Gastrocnemius medialis (tissue), 4 donors: ENCODE results near the gene SEMA7A. TPM values are rescaled to one million over a fixed set of nuclear protein-coding genes. Genes with fewer than 3 reads are reported as not detected.

Source experiments
- ATAC-seq, 2 donors: fragments of 150-250 bp; one replicate each; pipeline ENCODE4 v1.9.1; 2016
- DNase-seq, 2 donors: peaks; one replicate each; pipeline ENCODE4 v3.0.0-alpha.2; 2019
- H3K27ac ChIP-seq, 4 donors: fragments of 200-600 bp; sonication (generic); 1 replicate in 1 of 4; 2 replicates in 3 of 4; pipeline ENCODE4 v1.5.1; 2016 to 2018; ENCODE audit warnings: mild to moderate bottlenecking in 2 of 4, moderate library complexity in 1 of 4
- H3K27me3 ChIP-seq, 3 donors: fragments of 200-600 bp; sonication (generic) in 2 of 3; 1 replicate in 1 of 3; 2 replicates in 2 of 3; pipeline versions ENCODE4 v1.5.1 to v1.6.0; 2016 to 2019; ENCODE audit warnings: mild to moderate bottlenecking in 1 of 3, moderate library complexity in 1 of 3
- H3K36me3 ChIP-seq, 2 donors: fragments of 200-600 bp; sonication (generic) in 1 of 2; one replicate each; pipeline ENCODE4 v1.5.1; 2017 to 2018
- H3K4me1 ChIP-seq, 2 donors: fragments of 200-600 bp; sonication (generic) in 1 of 2; one replicate each; pipeline ENCODE4 v1.5.1; 2016 to 2017; ENCODE audit warnings: mild to moderate bottlenecking in 2 of 2
- H3K4me3 ChIP-seq, 4 donors: fragments of 200-600 bp; sonication (generic) in 3 of 4; 1 replicate in 1 of 4; 2 replicates in 3 of 4; pipeline ENCODE4 v1.5.1; 2016 to 2019; ENCODE audit warnings: mild to moderate bottlenecking in 2 of 4
- H3K9me3 ChIP-seq, 3 donors: fragments of 200-600 bp; sonication (generic) in 2 of 3; 1 replicate in 1 of 3; 2 replicates in 2 of 3; pipeline ENCODE4 v1.5.1; 2016 to 2019
- POLR2A ChIP-seq, 2 donors: fragments of 450-650 bp; IDR thresholded peaks; one replicate each; pipeline ENCODE4 v1.6.1; 2017; ENCODE audit warnings: antibody characterized with exemption in 2 of 2, mild to moderate bottlenecking in 2 of 2, moderate library complexity in 2 of 2
- in situ Hi-C, 4 donors: fragments of 200-750 bp; cut with MboI; loops; one replicate each; pipeline versions ENCODE4 v1.15.0 to v1.8.0; 2017; ENCODE audit warnings: low sequenced_read_pairs in 4 of 4
- intact Hi-C: fragments of 100-400 bp; cut with DNase I; formaldehyde crosslinking; loops from one replicate; pipeline ENCODE4 v1.15.1; 2023; ENCODE audit warnings: low total_unique reads
- total RNA-seq, 4 donors: library from RNA; depleted of rRNA; stranded (reverse); fragments of >200 nt; gene quantifications; one replicate each; pipeline versions ENCODE4 v1.1.0 to v1.2.3, GENCODE V29; 2016
- TF ChIP-seq, protein P1 (sequence below), 5 experiments: fragments of 450-650 bp in 3 of 5; fragments of 200-600 bp in 2 of 5; sonication (generic) in 2 of 5; IDR thresholded peaks in 4 of 5; conservative IDR thresholded peaks in 1 of 5; 1 replicate in 4 of 5; 2 replicates in 1 of 5; pipeline ENCODE4 v1.5.1; 2016 to 2019; ENCODE audit warnings: antibody characterized with exemption in 5 of 5, mild to moderate bottlenecking in 3 of 5, moderate library complexity in 3 of 5

SEMA7A gene
- total RNA-seq, 4 donors from 2014 or later, result 0.51 to 2.7 (median 2.4) TPM

DNA sequence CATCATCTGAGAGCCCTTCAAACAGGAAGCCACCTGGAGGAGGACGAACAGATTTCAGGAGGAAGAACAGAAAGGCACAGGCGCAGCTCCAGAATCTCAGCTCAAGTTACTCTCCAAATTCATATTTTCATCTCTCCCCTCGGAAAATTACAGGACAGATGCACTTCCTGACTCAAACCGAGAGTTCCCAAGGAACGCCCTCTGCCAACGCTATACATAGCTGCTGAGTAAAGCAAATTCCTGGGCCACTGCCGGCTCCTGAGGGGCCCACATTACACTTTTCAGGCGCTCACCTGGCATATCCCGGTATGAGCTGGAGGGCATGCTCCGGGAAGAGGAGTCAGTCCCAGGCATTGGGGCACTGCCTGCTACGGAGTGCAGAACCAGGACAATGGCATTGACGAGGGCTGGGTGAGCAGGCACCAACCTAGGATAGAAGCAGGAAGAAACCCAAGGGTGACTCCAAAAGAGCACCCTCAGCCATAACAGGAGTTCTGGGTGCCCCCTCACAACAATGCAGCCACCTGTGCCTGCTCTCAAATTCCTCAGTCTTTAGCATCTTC lies 16.0 kb upstream of the SEMA7A start:
- no peak for TF ChIP-seq POLR2A (IDR thresholded peaks at IDR 0.05)
- TF ChIP-seq, protein P1, sequence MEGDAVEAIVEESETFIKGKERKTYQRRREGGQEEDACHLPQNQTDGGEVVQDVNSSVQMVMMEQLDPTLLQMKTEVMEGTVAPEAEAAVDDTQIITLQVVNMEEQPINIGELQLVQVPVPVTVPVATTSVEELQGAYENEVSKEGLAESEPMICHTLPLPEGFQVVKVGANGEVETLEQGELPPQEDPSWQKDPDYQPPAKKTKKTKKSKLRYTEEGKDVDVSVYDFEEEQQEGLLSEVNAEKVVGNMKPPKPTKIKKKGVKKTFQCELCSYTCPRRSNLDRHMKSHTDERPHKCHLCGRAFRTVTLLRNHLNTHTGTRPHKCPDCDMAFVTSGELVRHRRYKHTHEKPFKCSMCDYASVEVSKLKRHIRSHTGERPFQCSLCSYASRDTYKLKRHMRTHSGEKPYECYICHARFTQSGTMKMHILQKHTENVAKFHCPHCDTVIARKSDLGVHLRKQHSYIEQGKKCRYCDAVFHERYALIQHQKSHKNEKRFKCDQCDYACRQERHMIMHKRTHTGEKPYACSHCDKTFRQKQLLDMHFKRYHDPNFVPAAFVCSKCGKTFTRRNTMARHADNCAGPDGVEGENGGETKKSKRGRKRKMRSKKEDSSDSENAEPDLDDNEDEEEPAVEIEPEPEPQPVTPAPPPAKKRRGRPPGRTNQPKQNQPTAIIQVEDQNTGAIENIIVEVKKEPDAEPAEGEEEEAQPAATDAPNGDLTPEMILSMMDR (IDR thresholded peaks at IDR 0.05 in 4 of 5, conservative IDR thresholded peaks at IDR 0.05 in 1 of 5), result no peak
- peaks cover 0 to 99% of the 10 kb centered on the region in 2 donors for H3K36me3 ChIP-seq
- no peaks in the 10 kb centered on the region for H3K9me3 ChIP-seq
- intact Hi-C loops (no loop called here), in situ Hi-C loops (loop anchor here in 2 of 4 donors (10.0 to 25.0 kb wide), 3 partner anchors 85 to 462 kb away; partner anchors contain the start of genes CLK3 (in 1 of the 2), PML (in 1 of the 2) and STOML1 (in 1 of the 2))
- no peak overlapping the region for H3K4me3 ChIP-seq
- no peaks in the 10 kb centered on the region for H3K4me1 ChIP-seq
- no peak overlapping the region for H3K27ac ChIP-seq
- ATAC-seq, result no peak
- H3K27me3 ChIP-seq, result no peaks in the 10 kb centered on the region
- DNase-seq, result no peak

DNA sequence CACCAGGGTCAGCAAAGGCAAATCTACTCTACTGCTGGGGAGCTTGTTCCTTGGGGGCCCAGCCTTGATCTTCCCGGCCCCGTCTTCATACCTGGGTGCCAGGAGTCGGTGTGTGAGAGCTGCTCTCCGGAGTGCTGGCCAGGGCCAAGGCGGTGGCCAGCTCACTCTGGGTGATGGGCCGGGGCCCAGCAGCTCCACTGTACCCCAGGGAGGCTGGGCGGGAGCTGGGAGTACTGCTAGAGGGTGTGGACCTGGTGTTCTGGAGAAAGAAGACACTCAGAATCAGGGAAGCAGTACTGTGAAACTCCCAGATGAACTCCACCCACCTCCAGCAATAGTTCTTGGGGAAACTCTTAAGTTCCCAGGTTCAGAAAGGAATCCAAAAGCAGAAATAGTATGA lies 15.3 kb upstream of the SEMA7A start:
- in situ Hi-C loops (no loop called here), intact Hi-C loops (no loop called here)
- peaks cover 0 to 94% of the 10 kb centered on the region in 2 donors for H3K36me3 ChIP-seq
- no peak overlapping the region for H3K4me3 ChIP-seq
- H3K4me1 ChIP-seq, result peaks cover under 1 to 6% of the 10 kb centered on the region in 2 donors
- ATAC-seq, result no peak
- no peak for DNase-seq
- H3K9me3 ChIP-seq, result no peaks in the 10 kb centered on the region
- no peaks in the 10 kb centered on the region for H3K27me3 ChIP-seq
- no peak for TF ChIP-seq POLR2A (IDR thresholded peaks at IDR 0.05)
- TF ChIP-seq, protein P1 (IDR thresholded peaks at IDR 0.05 in 4 of 5, conservative IDR thresholded peaks at IDR 0.05 in 1 of 5), result no peak
- no peak overlapping the region for H3K27ac ChIP-seq

DNA sequence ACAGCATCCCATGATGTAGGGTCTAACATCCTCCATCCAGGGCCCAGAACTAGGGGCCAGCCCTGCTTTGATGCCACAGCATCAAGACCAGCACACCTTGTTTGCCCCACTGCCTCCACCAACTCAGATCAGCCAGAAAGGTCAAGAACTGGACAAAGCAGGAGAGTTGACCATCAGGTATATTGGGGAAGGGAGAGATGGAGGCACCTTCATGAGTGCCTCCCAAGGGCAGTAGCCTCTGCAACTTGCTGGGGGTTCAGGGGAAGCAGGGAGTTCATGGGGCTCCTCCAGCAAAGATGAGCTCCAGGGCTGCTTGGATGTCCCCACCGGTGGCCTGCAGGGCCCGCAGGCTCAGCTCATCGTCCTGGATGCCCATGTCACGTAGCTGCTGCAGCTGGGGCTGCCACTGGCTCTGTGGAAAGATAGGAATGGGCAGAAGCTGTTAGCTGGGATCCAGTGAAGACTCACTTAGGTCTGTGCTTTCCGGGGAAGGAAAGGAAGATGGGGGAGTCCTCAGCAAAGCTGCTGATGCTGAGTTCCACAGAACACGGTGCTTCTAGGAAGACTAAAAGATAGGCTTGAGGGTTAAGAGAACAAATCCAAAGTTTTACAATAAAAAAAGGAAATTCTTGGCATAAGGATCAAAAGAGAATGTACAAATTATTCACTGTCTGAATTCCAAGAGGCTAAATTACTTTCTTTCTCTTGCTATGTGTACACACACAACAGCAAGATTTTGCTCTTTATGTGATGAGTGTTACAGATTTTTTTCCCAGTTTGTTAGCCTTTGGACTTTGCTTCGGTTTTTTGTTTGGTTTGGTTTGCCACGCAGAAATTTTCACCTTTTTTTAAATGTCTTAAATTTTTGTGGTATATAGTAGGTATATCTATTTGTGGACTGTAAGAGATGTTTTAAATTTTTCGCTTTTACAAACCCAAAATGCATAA lies 12.3 kb upstream of the SEMA7A start:
- Histone ChIP-seq H3K36me3 (peaks cover 0 to 65% of the 10 kb centered on the region in 2 donors), H3K27me3 (no peaks in the 10 kb centered on the region), H3K4me1 (peaks cover 14 to 22% of the 10 kb centered on the region in 2 donors), H3K27ac (no peak overlapping the region), H3K9me3 (no peaks in the 10 kb centered on the region), H3K4me3 (no peak overlapping the region)
- no peak for ATAC-seq
- intact Hi-C loops, result no loop called here
- no peak for DNase-seq
- in situ Hi-C loops, result no loop called here
- TF ChIP-seq, protein P1 (IDR thresholded peaks at IDR 0.05 in 4 of 5, conservative IDR thresholded peaks at IDR 0.05 in 1 of 5), result no peak
- TF ChIP-seq POLR2A (IDR thresholded peaks at IDR 0.05), result no peak

DNA sequence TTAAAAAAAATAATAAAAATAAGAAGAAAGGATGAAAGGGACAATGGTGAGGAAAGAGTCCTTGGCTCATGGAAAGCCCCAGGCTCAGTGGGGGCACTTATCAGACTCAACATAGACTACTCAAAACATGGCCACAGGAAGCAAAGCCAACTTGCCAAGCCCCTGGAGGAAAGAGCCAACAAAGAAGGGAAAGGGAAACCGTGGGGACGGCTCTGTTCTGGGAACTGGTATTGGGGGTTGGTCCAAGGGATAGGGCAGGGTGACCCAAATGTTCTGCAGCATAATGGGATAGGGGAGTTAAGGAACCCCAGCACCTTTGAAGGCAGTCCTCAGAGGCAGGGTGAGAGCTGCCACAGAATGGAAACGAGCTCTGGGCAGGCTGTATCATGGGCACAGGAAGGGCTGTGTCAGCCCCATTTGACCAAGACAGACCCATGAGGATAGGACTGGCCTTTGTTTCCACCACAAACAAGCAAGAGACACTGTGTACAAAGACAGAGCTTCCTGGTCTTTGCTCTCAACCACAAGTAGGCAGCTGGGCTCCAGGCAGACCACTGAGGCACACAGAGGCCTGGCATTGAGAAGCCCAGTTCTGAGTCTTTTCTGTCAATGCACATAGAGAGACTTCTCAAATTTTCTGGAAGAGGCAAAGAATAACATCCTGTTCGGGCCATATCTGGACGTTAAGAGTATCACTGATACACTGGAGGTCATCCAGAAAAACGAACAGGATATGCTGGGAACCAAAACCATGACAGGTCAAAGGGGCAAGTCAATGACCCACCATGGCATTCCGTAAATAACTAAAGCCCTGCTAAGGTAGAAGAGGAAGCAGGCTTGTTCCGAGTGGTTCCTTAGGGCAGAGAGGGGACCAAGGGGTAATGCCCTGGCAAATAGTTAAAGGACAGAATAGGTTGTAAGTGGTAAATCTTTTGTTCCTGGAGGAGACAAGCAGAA lies 10.6 kb upstream of the SEMA7A start:
- in situ Hi-C loops, result loop anchor here in 1 of 4 donors (5.0 kb wide), 2 partner anchors 43 to 62 kb away; no protein-coding TSS in a partner anchor
- Histone ChIP-seq H3K27me3 (no peaks in the 10 kb centered on the region), H3K4me1 (peaks cover 18 to 24% of the 10 kb centered on the region in 2 donors), H3K36me3 (peaks cover 0 to 48% of the 10 kb centered on the region in 2 donors), H3K9me3 (no peaks in the 10 kb centered on the region), H3K4me3 (no peak overlapping the region), H3K27ac (peak overlapping the region in 1 of 4 donors; percentile 13)
- no peak for DNase-seq
- intact Hi-C loops, result no loop called here
- TF ChIP-seq POLR2A (IDR thresholded peaks at IDR 0.05), result no peak
- TF ChIP-seq, protein P1 (IDR thresholded peaks at IDR 0.05 in 4 of 5, conservative IDR thresholded peaks at IDR 0.05 in 1 of 5), result no peak
- ATAC-seq, result no peak
